Measurements from ENCODE around the gene BCL2L13.
A peak's percentile ranks its signal among the peaks of the same experiment; 100 is the strongest.

Gene BCL2L13

DNA sequence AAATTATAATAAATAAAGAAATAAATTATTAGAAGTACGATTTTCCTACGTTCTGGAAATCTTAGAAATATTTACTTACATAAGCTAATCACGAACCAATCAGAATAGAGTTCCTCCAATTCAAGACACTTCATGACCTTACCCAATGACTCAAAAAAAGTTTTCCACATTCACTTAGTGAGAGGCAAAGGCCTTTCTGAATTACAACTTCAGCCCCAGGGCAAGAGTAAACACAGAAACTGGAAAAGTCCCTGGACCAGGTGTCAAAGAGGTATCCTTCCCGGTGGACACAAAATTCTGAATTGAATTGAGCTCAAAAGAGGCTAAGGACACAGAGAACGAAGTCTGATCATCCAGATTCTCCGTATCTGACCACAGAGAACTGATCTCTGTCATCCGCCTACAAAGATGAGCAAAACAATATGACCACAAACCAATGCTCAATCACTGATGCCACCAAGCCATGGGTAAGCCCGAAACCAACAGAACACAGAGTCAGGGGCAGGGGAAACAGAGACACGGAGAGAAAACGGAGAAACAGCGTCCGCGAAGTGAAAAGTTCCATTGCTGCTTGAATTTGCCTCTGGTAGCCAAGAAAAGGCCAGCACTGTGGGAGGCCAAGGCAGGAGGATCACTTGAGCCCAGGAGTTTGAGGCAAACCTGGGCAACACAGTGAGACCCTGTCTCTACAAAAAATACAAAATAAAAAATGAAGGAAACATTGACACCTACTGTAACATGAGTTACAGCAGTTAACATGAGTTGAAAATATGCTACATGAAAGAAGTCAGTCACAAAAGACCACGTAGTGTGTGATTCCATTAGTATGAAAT is 128.9 kb downstream of the BCL2L13 start:
- DNase-seq: peak; percentile 51

DNA sequence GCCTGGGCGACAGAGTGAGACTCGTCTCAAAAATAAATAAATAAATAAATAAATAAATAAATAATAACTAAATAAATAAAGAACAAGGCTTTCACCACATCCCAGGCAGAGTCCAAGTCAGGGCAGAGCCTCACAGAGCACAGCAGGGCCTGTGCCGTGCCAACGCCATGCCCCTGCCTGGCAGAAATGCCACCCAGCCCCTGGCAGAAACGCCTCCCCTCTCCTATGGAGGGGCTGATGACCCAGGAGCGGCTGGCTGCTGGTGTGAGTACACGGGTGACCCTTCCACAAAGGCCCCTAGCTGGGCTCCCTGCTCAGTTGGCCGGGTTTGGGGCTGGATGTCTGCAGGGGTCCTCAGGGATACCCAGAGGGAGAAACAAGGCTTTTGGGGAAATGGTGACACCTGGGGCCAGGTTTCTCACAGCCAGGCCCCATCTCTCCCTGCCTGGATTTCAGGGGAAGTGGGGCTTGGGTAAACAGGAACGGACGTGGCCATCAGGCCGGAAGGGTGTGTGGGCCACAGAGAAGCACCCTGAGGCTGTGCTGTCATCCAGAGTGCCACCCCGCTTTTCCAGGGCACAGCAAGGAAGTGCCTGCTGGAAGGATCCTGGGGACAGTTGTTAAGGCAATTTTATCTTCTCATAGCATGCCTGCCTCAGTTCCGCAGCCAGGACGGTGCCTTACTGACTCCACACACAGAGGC is 130.6 kb downstream of the BCL2L13 start:
- no peak for DNase-seq

DNA sequence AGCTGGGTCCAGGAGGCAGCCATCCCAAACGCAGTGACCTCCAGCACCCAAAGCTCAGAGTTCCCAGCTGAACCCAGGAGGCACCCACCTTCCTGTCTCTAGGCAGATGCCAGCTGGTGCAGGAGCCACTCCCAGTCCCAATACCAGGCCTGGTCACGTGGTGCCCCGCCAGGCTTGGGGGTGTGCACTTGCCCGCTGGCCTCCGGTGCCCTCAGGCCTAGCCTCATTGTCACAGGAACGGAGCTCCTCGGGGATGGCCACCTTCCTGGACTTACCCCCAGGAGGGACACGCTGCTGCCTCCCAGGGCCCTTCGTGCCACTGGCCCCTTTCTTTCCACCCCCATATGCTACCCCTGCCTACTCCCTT is 131.1 kb downstream of the BCL2L13 start:
- DNase-seq: no peak

DNA sequence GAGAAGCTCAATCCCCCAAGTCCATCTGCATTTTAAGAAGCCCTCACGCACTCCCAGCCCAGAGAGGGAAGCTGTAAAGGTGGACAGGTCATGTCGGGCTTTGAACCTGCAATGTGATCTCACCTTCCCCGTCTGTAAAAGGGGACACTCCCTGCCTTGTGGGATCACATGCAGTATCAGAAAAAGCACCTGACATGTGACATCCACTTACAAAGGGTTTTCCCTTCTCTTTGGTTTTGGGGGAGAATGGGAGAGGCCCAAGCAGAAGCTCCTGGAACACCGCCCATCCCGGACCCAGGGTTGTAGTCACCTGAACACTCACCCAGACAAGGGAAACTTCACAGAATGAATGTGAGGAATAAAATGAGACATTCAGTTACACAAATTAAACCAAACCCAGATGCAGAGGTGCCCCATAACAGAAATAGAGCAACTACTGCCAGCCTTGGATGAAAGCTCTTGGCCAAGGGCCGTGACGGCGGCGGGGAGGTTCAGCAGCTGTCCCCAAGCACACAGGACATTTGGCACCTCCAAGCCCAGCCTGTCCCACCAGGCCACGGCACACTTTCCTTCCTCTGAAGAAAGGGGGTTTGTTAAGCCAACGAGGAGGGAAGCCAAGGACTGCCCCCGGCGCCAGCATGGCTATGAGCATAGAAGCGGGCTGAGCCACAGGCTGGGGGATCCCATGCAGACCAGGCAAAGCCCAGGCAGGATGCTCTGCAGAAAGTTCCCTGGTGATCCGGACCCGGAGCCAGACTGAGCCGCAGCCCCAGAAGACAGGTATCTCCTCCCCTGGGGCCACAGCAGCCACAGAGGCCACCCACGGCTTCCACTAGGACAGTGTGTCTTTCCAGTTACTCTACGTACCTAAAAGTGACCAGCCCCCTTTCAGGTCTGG is 131.9 kb downstream of the BCL2L13 start:
- no peak for DNase-seq

DNA sequence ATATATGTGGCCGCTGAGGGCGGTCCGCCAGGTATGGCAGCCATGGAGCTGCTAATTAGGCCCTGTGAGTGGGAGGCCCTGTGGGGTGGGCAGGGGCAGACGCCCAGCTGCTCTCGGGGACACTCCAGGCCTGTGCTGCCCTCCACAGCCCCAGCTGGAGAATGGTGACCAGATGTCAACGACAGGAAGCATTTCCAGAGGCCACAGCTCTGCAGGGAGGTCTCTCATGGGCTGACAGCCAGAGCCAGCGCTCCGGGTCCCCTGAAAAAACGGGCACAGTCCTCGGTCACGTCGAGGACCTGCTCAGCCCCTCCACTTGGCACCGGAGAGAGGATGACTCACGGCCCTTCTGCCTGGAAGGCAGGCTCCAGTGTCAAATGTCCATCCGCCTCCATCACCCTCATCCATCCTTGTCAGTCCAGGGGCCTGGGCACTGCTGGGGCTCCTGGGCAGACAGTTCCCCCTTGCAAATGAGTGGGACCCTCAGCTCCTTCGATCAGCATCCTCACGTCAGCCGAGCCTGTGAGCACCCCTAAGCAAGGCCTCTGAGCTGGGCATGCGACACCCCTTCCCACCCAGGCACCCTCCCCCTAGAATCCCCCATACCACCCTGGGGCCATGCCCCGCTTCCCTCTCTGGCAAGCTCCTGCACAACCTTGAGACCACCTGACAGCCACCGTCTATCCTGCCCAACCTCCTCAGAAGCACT is 133.8 kb downstream of the BCL2L13 start:
- no peak for DNase-seq

DNA sequence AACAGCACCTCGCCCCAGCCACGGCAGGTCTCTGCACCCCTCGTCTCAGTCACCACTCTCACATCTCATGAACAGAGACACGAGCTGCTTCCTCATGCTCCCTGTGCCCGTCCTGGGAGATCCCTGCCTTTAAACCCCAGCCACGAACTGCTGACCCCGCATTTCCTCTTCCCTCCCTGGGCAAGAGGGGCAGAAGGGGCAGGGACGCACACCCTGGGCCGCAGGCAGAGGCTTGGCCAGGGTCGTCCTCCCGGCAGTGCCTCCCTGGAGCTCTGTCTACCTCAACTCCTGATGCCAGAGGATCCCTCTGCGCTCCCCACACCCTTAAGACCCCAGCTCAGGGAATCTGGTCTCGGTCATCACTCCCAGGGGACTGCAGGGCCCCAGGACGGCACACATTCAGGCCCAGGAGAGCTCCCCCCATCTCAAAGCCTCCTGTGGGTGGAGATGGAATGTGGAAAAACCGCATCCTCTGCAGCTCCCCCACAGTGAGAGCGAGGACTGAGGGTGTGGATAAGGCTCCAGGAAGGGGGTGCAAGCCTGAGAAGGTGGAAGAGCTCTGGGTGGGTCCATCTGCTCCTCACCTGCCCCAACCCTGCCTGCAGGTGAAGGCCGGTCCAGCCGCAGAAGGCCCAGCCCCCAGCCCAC is 134.5 kb downstream of the BCL2L13 start:
- no peak for DNase-seq

DNA sequence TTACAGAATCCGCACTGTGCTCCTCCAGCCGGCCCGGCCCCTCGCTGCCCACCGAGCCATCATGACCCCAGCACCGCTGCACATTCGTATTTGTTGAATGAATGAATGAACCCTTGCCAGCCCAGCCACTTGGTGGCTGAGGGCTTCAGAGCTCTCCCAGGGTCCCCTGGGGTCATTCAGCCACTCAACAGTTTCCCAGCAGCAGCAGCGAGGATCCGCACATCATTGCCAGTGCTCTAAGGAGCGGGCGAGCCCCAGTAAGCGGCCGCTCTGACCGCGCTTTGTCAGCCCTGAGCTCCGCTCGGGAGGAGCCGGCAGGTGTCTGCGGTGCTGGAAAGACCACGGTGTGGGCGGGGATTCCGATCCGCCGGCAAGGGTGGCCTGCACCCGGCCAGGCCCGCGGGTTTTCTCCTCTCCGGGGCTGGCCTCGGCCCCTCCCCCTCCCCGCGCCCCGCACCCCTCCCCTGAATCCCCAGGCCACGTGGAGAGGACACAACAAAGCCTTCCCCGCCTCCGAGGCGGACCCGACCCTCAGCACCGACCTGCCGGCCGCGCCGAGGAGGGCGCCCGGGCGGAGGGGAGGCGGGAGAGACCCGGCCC is 135.1 kb downstream of the BCL2L13 start:
- peak; percentile 71 for DNase-seq

DNA sequence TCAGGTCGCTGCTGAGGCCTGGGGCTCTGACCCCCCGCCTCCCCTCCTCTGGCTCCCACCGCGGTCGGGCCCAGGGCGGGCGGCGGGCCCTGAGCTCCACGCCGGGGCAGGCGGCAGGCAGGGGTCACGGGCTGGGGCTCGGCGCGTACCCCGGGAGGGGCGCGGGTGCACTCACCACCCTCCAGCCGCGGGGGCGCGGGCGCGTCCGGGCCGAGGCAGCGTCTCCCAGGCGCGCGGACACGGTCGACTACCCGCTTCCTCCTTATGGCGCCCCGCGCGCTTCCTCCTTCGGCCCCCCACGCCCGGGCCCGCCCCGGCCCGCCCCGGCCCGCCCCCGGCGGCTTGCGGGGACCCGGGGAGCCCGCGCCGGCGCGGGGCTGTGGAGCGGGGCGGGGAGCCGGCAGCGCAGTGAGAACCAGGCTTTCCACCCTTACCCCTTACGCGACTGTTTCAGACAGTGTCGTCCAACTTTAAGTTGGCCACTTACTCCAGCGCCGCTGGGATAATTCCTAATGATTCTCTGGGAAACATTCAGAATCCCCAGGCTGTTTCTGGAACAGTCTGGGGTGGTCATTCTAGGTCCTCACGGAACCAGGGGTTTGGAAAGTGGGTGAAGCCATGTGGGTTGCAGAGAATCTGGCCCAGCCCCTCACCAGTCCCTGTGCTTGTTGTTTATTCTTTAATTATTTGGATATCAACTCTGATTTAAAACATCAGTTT is 135.8 kb downstream of the BCL2L13 start, which contains the start of gene BID:
Gene BID (minus strand): TSS at position 264 of the 720 bp plus-strand sequence. CDS start 24,353 bp downstream, outside the sequence.
- DNase-seq: peak; percentile 34

DNA sequence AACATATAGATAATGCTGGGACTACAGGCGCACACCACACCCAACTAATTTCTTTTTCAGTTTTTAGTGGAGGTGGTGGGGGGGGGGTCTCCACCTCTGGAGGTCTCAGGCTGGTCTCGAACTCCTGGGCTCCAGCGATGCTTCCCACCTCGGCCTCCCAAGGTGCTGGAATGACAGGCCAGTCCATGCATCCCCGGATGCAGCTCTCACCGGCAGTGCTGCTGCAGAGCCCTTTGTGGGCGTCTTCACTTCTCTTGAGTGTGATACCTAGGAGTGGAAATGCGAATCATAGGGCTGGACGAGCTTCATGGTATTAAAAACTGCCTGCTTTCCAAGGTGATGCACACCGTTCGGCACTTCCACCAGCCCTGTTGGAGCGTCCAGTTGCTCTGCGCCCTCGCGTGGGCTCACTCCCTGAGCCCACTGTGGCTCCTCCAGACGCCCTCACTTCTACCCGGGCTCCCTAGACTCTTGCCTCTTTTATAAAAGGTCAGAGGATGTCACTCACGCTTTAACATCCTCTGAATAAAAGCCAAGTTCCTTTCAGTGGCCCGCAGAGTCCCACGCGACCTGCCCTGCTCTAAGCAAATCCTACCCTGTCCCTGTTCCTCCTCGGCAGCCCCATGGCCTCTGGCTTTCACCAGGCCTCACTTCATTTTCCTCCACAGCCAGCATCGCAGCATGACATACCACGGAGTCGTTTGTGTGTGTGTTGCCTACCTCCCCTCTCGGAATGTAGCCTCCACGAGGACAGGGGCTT is 136.5 kb downstream of the BCL2L13 start:
- DNase-seq: no peak

DNA sequence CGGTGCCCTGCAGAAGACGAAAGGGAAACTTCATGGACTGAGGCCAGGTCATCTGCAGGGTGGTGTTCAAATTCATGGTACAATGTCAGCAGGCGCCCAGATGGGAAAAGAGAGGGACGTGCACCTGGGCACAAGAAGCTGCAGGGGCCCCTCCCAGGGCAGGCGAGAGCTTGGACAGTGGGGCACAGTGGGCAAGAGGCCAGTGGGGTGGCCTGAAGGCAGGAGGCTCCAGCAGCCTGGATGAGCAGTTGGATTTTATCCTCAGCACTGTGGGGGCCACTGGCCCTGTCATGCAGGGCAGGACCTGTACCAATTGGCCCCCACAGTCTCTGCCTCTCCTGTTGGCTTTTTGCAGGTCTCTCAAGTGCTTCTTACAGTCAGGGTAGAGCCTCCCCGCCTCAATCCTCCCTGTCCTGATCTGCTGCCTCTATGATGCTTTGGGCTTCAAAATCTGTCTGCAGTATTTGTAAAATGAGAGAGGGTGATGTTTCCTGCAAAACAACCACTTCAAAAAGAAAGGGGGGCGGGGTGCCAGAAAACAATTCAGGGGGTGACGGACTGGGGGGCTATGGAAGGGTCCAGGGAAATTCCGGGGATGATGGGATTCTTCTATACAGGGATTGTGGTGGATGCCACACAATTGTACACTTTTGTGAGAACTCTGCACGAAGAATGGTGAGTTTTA is 137.4 kb downstream of the BCL2L13 start:
- no peak for DNase-seq

DNA sequence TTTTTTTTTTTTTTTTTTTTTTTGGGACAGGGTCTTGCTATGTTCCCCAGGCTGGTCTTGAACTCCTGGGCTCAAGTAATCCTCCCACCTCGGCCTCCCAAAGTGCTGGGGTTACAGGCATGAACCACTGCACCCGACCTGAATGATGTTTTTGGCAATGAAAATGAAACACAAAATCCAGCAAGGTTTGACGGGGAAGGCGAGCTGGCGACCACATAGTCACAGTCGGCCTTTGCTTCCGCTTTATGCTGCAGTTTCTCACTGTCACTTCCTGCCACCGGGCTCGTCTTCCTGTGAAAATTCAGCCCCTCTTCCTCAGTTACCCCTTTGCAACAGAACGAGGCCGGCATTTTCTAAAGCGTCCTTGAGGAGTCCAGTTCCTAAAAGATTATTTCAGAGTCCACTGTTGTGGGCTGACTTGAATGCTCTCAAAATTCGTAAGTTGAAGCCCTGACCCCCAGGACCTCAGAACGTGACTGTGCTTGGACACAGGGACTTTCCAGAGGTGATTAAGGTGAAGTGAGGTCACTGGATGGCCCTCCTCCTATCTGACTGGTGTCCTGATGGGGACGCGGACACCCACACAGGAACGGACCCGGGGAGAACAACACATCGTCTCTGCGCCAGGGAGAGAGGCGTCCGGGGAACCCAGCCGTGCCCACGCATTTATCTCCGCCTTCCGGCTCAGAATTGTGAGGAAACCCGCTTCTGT is 138.6 kb downstream of the BCL2L13 start:
- peak; percentile 66 for DNase-seq

DNA sequence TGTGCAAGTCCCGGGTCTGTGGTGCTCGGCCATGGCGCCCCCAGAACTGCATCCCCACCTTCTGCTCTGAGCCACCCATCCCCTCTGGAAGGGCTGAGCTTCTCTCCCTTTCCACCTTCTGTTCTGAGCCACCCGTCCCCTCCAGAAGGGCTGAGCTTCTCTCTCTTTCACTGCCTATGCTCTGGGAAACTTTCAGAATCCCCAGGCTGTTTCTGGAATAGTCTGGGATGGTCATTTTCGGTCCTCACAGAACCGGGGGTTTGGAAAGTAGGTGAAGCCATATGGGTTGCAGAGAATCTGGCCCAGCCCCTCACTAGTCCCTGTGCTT is 139.1 kb downstream of the BCL2L13 start:
- no peak for DNase-seq

DNA sequence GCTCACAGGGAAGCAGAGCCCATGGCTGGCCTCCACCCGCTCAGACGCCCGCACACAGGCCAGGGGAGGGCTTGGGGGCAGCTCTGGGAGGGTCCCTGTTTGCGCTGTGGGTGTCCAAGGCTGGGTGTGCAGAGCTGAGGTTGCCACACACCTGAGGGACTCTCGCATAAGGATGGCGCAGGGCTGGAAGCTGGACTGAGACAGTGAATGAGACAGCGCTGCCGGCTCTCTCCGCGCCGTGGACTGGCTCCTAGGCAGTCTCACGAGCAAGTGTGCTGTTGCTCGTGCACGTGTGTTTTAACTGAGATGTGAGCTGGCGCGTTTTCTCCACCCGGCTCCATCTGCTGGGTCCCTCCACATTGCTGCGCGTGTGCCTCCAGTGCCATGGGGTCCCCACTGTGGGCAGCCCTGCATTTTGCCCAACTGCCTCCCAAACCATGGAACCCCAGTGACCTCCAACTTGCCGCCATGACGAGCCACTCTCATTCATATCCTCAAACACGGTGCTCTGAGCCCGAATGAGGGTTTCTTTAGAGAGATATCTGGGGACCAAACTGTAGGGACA is 139.9 kb downstream of the BCL2L13 start:
- DNase-seq: no peak

DNA sequence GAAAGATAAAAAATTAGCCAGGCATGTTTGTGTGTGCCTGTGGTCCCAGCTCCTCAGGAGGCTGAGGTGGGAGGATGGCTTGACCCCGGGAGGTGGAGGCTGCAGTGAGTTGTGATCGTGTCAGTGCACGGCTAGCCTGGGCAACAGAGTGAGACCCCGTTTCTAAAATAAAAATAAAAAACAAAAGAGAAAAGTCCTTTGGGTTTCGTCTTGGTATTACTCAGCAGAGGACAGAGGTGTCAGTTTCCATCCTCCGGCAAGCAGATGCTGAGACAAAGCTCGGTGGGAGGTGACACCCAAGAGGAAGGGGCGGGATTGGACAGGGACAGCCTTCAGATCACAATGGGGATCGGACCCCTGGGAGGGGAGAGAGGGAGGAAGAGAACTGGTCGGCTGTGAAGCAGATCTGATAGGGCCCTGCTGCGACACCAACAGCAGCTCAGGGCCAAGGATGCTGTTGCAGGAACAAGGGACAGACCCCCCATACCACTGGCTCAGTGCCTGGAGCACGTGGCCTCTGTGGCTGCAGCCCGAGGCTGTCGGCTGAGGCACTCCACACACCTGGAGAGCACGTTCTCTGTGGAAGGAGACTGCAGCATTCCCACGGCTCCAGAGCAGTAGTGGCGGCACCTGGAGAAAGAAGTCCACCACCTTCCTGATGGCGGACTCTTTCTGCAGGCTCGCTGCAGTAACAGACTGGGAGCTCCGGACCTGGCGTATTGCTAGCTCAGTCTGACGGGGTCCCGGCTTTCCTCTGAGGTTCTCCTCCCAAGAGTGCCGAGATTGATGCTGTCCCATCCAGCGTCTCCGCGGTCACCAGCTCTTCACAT is 140.9 kb downstream of the BCL2L13 start:
- no peak for DNase-seq

DNA sequence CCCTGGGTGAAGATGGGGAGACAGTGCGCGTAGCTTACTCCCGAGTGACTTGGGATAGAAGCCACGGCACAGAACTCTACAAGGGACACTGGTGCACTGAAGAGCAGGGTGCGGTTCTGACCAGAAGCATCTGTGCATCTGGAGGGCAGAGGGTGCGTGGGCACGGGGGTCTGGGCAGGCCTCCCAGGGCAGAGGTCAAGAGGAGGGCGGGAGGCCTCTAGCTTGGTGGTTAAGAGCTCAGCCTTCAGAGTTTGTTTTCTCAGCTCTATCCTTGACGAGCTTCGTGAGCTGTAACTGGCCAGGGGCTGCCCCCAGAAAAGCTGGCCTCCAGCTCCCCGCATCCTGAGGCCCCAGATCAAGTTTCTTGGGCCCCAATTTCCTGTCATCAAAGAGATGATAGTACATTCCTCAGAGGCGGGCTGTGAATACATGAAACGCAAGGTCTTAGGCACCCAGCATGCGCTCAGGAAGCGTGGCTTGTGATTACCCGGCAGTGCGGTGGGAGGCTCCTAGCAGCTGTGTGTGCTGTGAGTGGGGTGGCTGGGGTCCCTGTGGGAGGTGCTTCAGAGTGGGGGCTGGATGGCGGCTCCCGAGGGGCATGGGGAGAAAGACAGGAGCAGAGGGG is 141.7 kb downstream of the BCL2L13 start:
- no peak for DNase-seq
